ENCODE measurements around the gene EEF1AKMT3.

Gene EEF1AKMT3

GRCh38 chr12:57772429-57773322, at the start of gene EEF1AKMT3:
EEF1AKMT3 (plus strand) TSS chr12:57772614; CDS start chr12:57772725, 111 bp downstream.
- DNase-seq: peak; percentile 70

- peak; percentile 59 for DNase-seq
Measured at GRCh38 chr12:57722716-57723629, 49.4 kb upstream of the EEF1AKMT3 start.

GRCh38 chr12:57723630-57723962, 48.8 kb upstream of the EEF1AKMT3 start:
- DNase-seq: no peak

- DNase-seq: no peak
Measured at GRCh38 chr12:57724003-57724935, 48.1 kb upstream of the EEF1AKMT3 start.

GRCh38 chr12:57724936-57725740, 47.3 kb upstream of the EEF1AKMT3 start:
- DNase-seq: no peak

GRCh38 chr12:57725851-57726150, 46.6 kb upstream of the EEF1AKMT3 start:
- no peak for DNase-seq

GRCh38 chr12:57726151-57726883, 46.1 kb upstream of the EEF1AKMT3 start:
- peak; percentile 90 for DNase-seq

- no peak for DNase-seq
Measured at GRCh38 chr12:57726884-57727757, 45.3 kb upstream of the EEF1AKMT3 start.

GRCh38 chr12:57727758-57728395, 44.5 kb upstream of the EEF1AKMT3 start:
- no peak for DNase-seq

GRCh38 chr12:57729321-57729844, 43.0 kb upstream of the EEF1AKMT3 start:
- no peak for DNase-seq

- DNase-seq: no peak
Measured at GRCh38 chr12:57730336-57731067, 41.9 kb upstream of the EEF1AKMT3 start.

GRCh38 chr12:57731411-57732080, 40.9 kb upstream of the EEF1AKMT3 start:
- no peak for DNase-seq

- no peak for DNase-seq
Measured at GRCh38 chr12:57732270-57732669, 40.1 kb upstream of the EEF1AKMT3 start.

GRCh38 chr12:57732726-57733593, 39.5 kb upstream of the EEF1AKMT3 start:
- no peak for DNase-seq

- DNase-seq: no peak
Measured at GRCh38 chr12:57733928-57734327, 38.5 kb upstream of the EEF1AKMT3 start.

GRCh38 chr12:57734591-57734990, 37.8 kb upstream of the EEF1AKMT3 start:
- DNase-seq: no peak

All from NCI-H2171 treated with DMSO at 0.1 percent for 48 hours (cell line).